AG04450 (cell line): ENCODE results near the gene PLXDC2. TPM values are rescaled to one million over a fixed set of nuclear protein-coding genes. Genes with fewer than 3 reads are reported as not detected.

Experiments
- CTCF ChIA-PET: fragments of 300-600, 350-600 bp; formaldehyde crosslinking; extraction: SDS; loops from one replicate; lab custom pipeline; 2022; ENCODE audit warnings: antibody characterized with exemption, inconsistent platforms; lab: Charles Lee
- POLR2A ChIA-PET: fragments of 350-600 bp; formaldehyde crosslinking; extraction: SDS; loops from one replicate; lab custom pipeline; 2021; ENCODE audit warnings: antibody characterized with exemption, inconsistent platforms; lab: Yijun Ruan, JAX
- DNase-seq: peaks from one replicate; pipeline ENCODE4 v3.0.0-alpha.2; 2011; ENCODE audit warnings: low read depth, low spot score
- H3K27ac ChIP-seq: one replicate; pipeline ENCODE4 v1.5.1; 2012; ENCODE audit warnings: low read depth, low read length, control low read depth
- H3K27me3 ChIP-seq: one replicate; pipeline ENCODE4 v1.6.0; 2012; ENCODE audit warnings: low read length; ENCODE audit not compliant: control insufficient read depth, insufficient read depth
- H3K4me3 ChIP-seq: 2 replicates; pipeline ENCODE4 v1.5.1; 2011; ENCODE audit warnings: mild to moderate bottlenecking, low read depth, low read length, control low read depth
- H3K9me3 ChIP-seq: 2 replicates; pipeline ENCODE4 v1.5.1; 2012; ENCODE audit warnings: low read length; ENCODE audit not compliant: control insufficient read depth, insufficient read depth
- polyA plus RNA-seq: library from polyadenylated mRNA; depleted of rRNA; stranded (reverse); fragments of >200 nt; gene quantifications from 2 replicates; pipeline ENCODE4 v1.2.3, GENCODE V29; 2011
- TF ChIP-seq, protein P1 (sequence below): IDR thresholded peaks from 2 replicates; pipeline ENCODE4 v1.5.1; 2011; ENCODE audit warnings: low read depth, low read length, control low read depth, inconsistent platforms

Gene PLXDC2
- polyA plus RNA-seq, 1 experiment: 10.4 TPM

DNA sequence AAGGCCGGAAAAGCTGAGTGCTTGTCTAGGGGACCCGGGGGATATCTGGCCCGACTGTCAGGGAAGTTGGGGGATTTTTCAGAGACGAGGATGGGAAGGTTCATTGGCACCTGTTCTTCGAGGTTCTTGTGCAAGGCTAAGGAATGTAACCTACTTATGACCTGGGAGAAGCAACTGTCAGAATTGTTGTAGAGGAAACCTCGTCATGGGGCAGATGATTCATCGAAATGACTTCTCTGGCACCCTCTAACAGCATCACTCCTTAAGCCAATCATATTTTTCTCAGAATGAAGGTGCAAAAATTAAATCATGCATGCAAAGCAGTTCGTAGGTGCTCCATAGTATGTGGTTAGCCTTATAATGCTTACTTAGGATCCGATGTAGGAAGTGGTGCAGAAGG lies 58.6 kb downstream of the PLXDC2 start:
- no peaks in the 10 kb centered on the region for H3K9me3 ChIP-seq
- TF ChIP-seq, protein P1, sequence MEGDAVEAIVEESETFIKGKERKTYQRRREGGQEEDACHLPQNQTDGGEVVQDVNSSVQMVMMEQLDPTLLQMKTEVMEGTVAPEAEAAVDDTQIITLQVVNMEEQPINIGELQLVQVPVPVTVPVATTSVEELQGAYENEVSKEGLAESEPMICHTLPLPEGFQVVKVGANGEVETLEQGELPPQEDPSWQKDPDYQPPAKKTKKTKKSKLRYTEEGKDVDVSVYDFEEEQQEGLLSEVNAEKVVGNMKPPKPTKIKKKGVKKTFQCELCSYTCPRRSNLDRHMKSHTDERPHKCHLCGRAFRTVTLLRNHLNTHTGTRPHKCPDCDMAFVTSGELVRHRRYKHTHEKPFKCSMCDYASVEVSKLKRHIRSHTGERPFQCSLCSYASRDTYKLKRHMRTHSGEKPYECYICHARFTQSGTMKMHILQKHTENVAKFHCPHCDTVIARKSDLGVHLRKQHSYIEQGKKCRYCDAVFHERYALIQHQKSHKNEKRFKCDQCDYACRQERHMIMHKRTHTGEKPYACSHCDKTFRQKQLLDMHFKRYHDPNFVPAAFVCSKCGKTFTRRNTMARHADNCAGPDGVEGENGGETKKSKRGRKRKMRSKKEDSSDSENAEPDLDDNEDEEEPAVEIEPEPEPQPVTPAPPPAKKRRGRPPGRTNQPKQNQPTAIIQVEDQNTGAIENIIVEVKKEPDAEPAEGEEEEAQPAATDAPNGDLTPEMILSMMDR: no peak
- no peaks in the 10 kb centered on the region for H3K27me3 ChIP-seq
- H3K27ac ChIP-seq: no peak overlapping the region
- POLR2A ChIA-PET: no interaction called here
- H3K4me3 ChIP-seq: no peak overlapping the region
- CTCF ChIA-PET: no interaction called here
- no peak for DNase-seq

DNA sequence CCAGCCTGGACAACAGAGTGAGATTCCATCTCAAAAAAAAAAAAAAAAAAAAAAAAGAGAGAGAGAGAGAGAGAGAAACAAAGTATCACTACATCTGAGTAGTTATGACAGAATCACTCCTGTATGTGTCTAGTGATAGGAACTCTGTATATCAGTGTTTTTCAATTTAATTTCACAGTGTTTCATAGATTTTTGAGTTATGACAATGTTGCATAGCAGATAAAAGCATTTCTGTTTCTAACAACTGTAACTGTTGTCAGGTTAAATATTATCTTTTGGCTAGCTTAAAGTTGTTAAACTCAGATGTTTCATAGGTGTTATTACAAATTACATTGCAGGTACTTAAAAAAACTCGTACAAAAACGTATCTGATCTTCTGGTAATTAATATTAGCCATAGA lies 60.3 kb downstream of the PLXDC2 start:
- TF ChIP-seq, protein P1: no peak
- POLR2A ChIA-PET: no interaction called here
- Histone ChIP-seq H3K4me3 (no peak overlapping the region), H3K27ac (no peak overlapping the region), H3K27me3 (no peaks in the 10 kb centered on the region), H3K9me3 (no peaks in the 10 kb centered on the region)
- CTCF ChIA-PET: no interaction called here
- no peak for DNase-seq

- TF ChIP-seq, protein P1: no peak
- Histone ChIP-seq H3K27ac (no peak overlapping the region), H3K4me3 (no peak overlapping the region), H3K27me3 (no peaks in the 10 kb centered on the region), H3K9me3 (no peaks in the 10 kb centered on the region)
- CTCF ChIA-PET: no interaction called here
- POLR2A ChIA-PET: no interaction called here
- DNase-seq: no peak
Observed at GRCh38 chr10:19877466-19878255, 61.4 kb downstream of the PLXDC2 start.

DNA sequence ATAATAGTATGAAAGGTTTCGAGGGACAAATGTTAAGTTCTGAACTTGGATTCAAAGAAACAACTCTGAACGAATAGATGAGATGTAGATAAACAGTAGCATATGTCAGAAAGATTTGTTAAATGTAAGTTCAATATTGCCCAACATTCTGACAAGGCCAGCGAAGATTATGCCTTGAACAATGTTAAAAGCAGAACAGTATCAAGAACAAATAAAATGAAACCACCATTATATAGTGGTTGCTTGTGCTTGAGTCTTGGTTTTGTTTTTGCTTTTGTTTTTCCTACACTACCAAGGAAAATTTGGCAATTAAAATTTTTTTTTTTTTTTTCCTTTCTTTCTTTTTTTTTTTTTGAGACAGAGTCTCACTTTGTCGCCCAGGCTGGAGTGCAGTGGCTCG lies 66.4 kb downstream of the PLXDC2 start:
- H3K27ac ChIP-seq: no peak overlapping the region
- no peak for DNase-seq
- H3K27me3 ChIP-seq: no peaks in the 10 kb centered on the region
- CTCF ChIA-PET: no interaction called here
- TF ChIP-seq, protein P1: no peak
- POLR2A ChIA-PET: no interaction called here
- no peaks in the 10 kb centered on the region for H3K9me3 ChIP-seq
- no peak overlapping the region for H3K4me3 ChIP-seq

GRCh38 chr10:19888061-19888660 lies 71.9 kb downstream of the PLXDC2 start:
- CTCF ChIA-PET: no interaction called here
- Histone ChIP-seq H3K4me3 (no peak overlapping the region), H3K27ac (no peak overlapping the region), H3K9me3 (no peaks in the 10 kb centered on the region), H3K27me3 (no peaks in the 10 kb centered on the region)
- POLR2A ChIA-PET: no interaction called here
- no peak for DNase-seq
- TF ChIP-seq, protein P1: no peak
